HepG2 (cell line): Measurements from ENCODE around the gene LRRC28. TPM values are rescaled to one million over a fixed set of nuclear protein-coding genes. Genes with fewer than 3 reads are reported as not detected.
A peak's percentile ranks its signal among the peaks of the same experiment; 100 is the strongest.

Experiments
- EEA1 ChIP-seq: sonication (generic); formaldehyde crosslinking; IDR thresholded peaks from 2 replicates; pipeline ENCODE4 v1.5.1; 2020; ENCODE audit warnings: mild to moderate bottlenecking, missing genetic modification reagents, borderline replicate concordance
- MAFK ChIP-seq, 2 experiments: IDR thresholded peaks in 1 of 2; conservative IDR thresholded peaks in 1 of 2; 2 replicates each; pipeline ENCODE4 v1.6.1; 2011; ENCODE audit warnings: improper control_type of control experiment in 2 of 2, low read length in 2 of 2
- MATR3 ChIP-seq: sonication (generic); formaldehyde crosslinking; IDR thresholded peaks from 2 replicates; pipeline ENCODE4 v1.4.0; 2020; ENCODE audit warnings: missing genetic modification reagents
- NCOA1 ChIP-seq: sonication (generic); formaldehyde crosslinking; IDR thresholded peaks from 2 replicates; pipeline ENCODE4 v1.9.0; 2021; ENCODE audit warnings: missing genetic modification reagents
- NFE2L1 ChIP-seq: sonication (generic); formaldehyde crosslinking; IDR thresholded peaks from 2 replicates; pipeline ENCODE4 v1.4.0; 2020; ENCODE audit warnings: missing genetic modification reagents, mild to moderate bottlenecking, borderline replicate concordance
- NFIB ChIP-seq: sonication (generic); formaldehyde crosslinking; IDR thresholded peaks from 2 replicates; pipeline ENCODE4 v1.9.0; 2021; ENCODE audit warnings: missing genetic modification reagents, mild to moderate bottlenecking, borderline replicate concordance
- NR2F6 ChIP-seq, 2 experiments: IDR thresholded peaks; 2 replicates each; pipeline ENCODE4 v1.6.1; 2016; ENCODE audit warnings: antibody characterized with exemption in 1 of 2, mild to moderate bottlenecking in 1 of 2
- POLR2G ChIP-seq: fragments of 200-400 bp; formaldehyde crosslinking; IDR thresholded peaks from 2 replicates; pipeline ENCODE4 v1.6.1; 2018; ENCODE audit warnings: mild to moderate bottlenecking, low read depth, low read length, moderate library complexity
- PPARG ChIP-seq: conservative IDR thresholded peaks from 2 replicates; pipeline ENCODE4 v1.6.1; 2016; ENCODE audit warnings: missing biosample characterization, missing genetic modification reagents
- PTBP1 ChIP-seq: fragments of 200-400 bp; formaldehyde crosslinking; IDR thresholded peaks from 2 replicates; pipeline ENCODE4 v1.6.1; 2018; ENCODE audit warnings: low read length, low read depth; ENCODE audit not compliant: poor library complexity, severe bottlenecking
- RELA ChIP-seq: sonication (generic); formaldehyde crosslinking; IDR thresholded peaks from 2 replicates; pipeline ENCODE4 v1.4.0; 2020; ENCODE audit warnings: missing genetic modification reagents
- RFXAP ChIP-seq: sonication (generic); formaldehyde crosslinking; IDR thresholded peaks from 2 replicates; pipeline ENCODE4 v1.4.0; 2020; ENCODE audit warnings: missing genetic modification reagents, borderline replicate concordance
- RXRB ChIP-seq: IDR thresholded peaks from 2 replicates; pipeline ENCODE4 v1.6.1; 2016; ENCODE audit warnings: borderline replicate concordance, missing genetic modification reagents, missing compliant biosample characterization
- SALL2 ChIP-seq: sonication (generic); formaldehyde crosslinking; IDR thresholded peaks from 2 replicates; pipeline ENCODE4 v1.8.1; 2023; ENCODE audit warnings: mild to moderate bottlenecking, missing genetic modification reagents, inconsistent platforms
- STAT5B ChIP-seq: sonication (generic); formaldehyde crosslinking; IDR thresholded peaks from 2 replicates; pipeline ENCODE4 v1.4.0; 2020; ENCODE audit warnings: missing genetic modification reagents
- TMF1 ChIP-seq: sonication (generic); formaldehyde crosslinking; IDR thresholded peaks from 2 replicates; pipeline ENCODE4 v1.8.1; 2022; ENCODE audit warnings: low read depth, missing genetic modification reagents
- ZKSCAN1 ChIP-seq: fragments of 150-350 bp; IDR thresholded peaks from 2 replicates; pipeline ENCODE4 v1.6.1; 2014; ENCODE audit warnings: low read length
- ZKSCAN8 ChIP-seq: IDR thresholded peaks from 2 replicates; pipeline ENCODE4 v1.6.1; 2016; ENCODE audit warnings: borderline replicate concordance, missing genetic modification reagents, missing compliant biosample characterization
- ZNF761 ChIP-seq: sonication (generic); formaldehyde crosslinking; conservative IDR thresholded peaks from 2 replicates; pipeline ENCODE4 v1.4.0; 2020; ENCODE audit warnings: mild to moderate bottlenecking, missing genetic modification reagents
- ZSCAN22 ChIP-seq: sonication (generic); formaldehyde crosslinking; IDR thresholded peaks from 2 replicates; pipeline ENCODE4 v1.4.0; 2020; ENCODE audit warnings: mild to moderate bottlenecking, missing genetic modification reagents
- polyA plus RNA-seq, 8 experiments: library from polyadenylated mRNA; depleted of rRNA in 3 of 8; stranded (reverse) in 7 of 8; unstranded in 1 of 8; fragments of >200 nt; fragmentation: Illumina TruSeq in 4 of 8; extraction: Trizol in 4 of 8; gene quantifications; 2 replicates each; pipeline versions ENCODE4 v1.2.1 to v1.2.3, GENCODE V29; 2011 to 2016; ENCODE audit warnings: low read depth in 4 of 8, missing spikeins in 1 of 8, mixed read lengths in 1 of 8; ENCODE audit not compliant: insufficient read depth in 1 of 8
- total RNA-seq, 5 experiments: library from RNA; depleted of rRNA; stranded (reverse); fragments of >200 nt; fragmentation: Illumina TruSeq; extraction: Trizol; gene quantifications; 2 replicates each; pipeline ENCODE4 v1.2.3, GENCODE V29; 2016; ENCODE audit warnings: low read depth in 1 of 5
- TF ChIP-seq, protein P1 (sequence below): sonication (generic); formaldehyde crosslinking; IDR thresholded peaks from 2 replicates; pipeline ENCODE4 v1.5.0; 2020; ENCODE audit warnings: missing genetic modification reagents
- TF ChIP-seq, protein P2 (sequence below): sonication (generic); formaldehyde crosslinking; IDR thresholded peaks from 2 replicates; pipeline ENCODE4 v1.8.0; 2023; ENCODE audit warnings: mild to moderate bottlenecking, missing genetic modification reagents
- TF ChIP-seq, protein P3 (sequence below): sonication (generic); formaldehyde crosslinking; IDR thresholded peaks from 2 replicates; pipeline ENCODE4 v1.5.0; 2020; ENCODE audit warnings: missing genetic modification reagents
- TF ChIP-seq, protein P4 (sequence below): sonication (generic); formaldehyde crosslinking; IDR thresholded peaks from 2 replicates; pipeline ENCODE4 v1.5.0; 2020; ENCODE audit warnings: mild to moderate bottlenecking, missing genetic modification reagents
- TF ChIP-seq, protein P5 (sequence below): sonication (generic); formaldehyde crosslinking; IDR thresholded peaks from 2 replicates; pipeline ENCODE4 v1.5.0; 2020; ENCODE audit warnings: missing genetic modification reagents

LRRC28 gene
- total and polyA plus RNA-seq, 2 of the 13 experiments (the other 11 are each of a cell fraction or from before 2014, with no cell fraction given), result 17.5 to 21.3 TPM

DNA sequence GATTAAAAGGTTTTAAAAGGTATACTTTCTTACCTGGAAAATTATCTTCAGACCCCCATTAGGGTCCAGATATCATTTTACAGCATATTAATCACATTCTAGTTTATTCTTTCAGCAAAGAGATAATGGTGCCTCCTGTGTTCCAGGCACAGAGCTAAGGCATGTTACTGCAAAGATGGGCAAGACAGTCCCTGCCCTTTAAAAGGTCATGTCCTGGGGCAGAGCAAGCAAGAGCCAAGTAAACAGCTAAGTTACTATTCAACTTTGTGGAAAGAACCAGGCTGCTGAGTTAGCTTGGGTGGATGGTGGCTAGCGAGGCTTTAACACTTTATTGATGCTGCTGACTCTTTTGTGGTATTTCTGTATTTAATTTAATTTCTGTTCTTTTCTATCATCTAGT lies 75.0 kb downstream of the LRRC28 start (continued):
- TF ChIP-seq RFXAP, result no peak
- no peak for TF ChIP-seq EEA1 (CRISPR knock-in tag)
- TF ChIP-seq TMF1 (CRISPR knock-in tag), result no peak
- TF ChIP-seq, protein P1, sequence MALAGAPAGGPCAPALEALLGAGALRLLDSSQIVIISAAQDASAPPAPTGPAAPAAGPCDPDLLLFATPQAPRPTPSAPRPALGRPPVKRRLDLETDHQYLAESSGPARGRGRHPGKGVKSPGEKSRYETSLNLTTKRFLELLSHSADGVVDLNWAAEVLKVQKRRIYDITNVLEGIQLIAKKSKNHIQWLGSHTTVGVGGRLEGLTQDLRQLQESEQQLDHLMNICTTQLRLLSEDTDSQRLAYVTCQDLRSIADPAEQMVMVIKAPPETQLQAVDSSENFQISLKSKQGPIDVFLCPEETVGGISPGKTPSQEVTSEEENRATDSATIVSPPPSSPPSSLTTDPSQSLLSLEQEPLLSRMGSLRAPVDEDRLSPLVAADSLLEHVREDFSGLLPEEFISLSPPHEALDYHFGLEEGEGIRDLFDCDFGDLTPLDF, result no peak
- no peak for TF ChIP-seq SALL2
- TF ChIP-seq STAT5B, result no peak
- 0 out of 2 replicates have a peak, but pooled peaks have one; percentile 31 for TF ChIP-seq ZKSCAN8 (CRISPR knock-in tag)
- TF ChIP-seq PPARG, result 0 out of 2 replicates have a peak, but pooled peaks have one; percentile 33
- no peak for TF ChIP-seq NFE2L1
- TF ChIP-seq MAFK (conservative IDR thresholded peaks at IDR 0.05 in 1 of 2, IDR thresholded peaks at IDR 0.05 in 1 of 2; ENCODE audit: low read length in 2 of 2), result no peak
- TF ChIP-seq ZSCAN22 (CRISPR knock-in tag), result no peak
- TF ChIP-seq POLR2G, result no peak
- no peak for TF ChIP-seq ZKSCAN1
- TF ChIP-seq RELA (CRISPR knock-in tag), result no peak
- no peak for TF ChIP-seq ZNF761
- TF ChIP-seq, protein P2, sequence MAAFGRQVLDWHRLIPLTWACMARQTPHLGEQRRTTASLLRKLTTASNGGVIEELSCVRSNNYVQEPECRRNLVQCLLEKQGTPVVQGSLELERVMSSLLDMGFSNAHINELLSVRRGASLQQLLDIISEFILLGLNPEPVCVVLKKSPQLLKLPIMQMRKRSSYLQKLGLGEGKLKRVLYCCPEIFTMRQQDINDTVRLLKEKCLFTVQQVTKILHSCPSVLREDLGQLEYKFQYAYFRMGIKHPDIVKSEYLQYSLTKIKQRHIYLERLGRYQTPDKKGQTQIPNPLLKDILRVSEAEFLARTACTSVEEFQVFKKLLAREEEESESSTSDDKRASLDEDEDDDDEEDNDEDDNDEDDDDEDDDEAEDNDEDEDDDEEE (CRISPR knock-in tag), result no peak
- peak; percentile 90 for TF ChIP-seq RXRB (CRISPR knock-in tag)
- TF ChIP-seq MATR3 (CRISPR knock-in tag), result no peak
- TF ChIP-seq, protein P3, sequence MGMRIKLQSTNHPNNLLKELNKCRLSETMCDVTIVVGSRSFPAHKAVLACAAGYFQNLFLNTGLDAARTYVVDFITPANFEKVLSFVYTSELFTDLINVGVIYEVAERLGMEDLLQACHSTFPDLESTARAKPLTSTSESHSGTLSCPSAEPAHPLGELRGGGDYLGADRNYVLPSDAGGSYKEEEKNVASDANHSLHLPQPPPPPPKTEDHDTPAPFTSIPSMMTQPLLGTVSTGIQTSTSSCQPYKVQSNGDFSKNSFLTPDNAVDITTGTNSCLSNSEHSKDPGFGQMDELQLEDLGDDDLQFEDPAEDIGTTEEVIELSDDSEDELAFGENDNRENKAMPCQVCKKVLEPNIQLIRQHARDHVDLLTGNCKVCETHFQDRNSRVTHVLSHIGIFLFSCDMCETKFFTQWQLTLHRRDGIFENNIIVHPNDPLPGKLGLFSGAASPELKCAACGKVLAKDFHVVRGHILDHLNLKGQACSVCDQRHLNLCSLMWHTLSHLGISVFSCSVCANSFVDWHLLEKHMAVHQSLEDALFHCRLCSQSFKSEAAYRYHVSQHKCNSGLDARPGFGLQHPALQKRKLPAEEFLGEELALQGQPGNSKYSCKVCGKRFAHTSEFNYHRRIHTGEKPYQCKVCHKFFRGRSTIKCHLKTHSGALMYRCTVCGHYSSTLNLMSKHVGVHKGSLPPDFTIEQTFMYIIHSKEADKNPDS (CRISPR knock-in tag), result no peak
- TF ChIP-seq NCOA1 (CRISPR knock-in tag), result no peak
- TF ChIP-seq, protein P4, sequence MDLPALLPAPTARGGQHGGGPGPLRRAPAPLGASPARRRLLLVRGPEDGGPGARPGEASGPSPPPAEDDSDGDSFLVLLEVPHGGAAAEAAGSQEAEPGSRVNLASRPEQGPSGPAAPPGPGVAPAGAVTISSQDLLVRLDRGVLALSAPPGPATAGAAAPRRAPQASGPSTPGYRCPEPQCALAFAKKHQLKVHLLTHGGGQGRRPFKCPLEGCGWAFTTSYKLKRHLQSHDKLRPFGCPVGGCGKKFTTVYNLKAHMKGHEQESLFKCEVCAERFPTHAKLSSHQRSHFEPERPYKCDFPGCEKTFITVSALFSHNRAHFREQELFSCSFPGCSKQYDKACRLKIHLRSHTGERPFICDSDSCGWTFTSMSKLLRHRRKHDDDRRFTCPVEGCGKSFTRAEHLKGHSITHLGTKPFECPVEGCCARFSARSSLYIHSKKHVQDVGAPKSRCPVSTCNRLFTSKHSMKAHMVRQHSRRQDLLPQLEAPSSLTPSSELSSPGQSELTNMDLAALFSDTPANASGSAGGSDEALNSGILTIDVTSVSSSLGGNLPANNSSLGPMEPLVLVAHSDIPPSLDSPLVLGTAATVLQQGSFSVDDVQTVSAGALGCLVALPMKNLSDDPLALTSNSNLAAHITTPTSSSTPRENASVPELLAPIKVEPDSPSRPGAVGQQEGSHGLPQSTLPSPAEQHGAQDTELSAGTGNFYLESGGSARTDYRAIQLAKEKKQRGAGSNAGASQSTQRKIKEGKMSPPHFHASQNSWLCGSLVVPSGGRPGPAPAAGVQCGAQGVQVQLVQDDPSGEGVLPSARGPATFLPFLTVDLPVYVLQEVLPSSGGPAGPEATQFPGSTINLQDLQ (CRISPR knock-in tag), result no peak
- TF ChIP-seq NFIB (CRISPR knock-in tag), result no peak
- no peak for TF ChIP-seq PTBP1
- TF ChIP-seq, protein P5, sequence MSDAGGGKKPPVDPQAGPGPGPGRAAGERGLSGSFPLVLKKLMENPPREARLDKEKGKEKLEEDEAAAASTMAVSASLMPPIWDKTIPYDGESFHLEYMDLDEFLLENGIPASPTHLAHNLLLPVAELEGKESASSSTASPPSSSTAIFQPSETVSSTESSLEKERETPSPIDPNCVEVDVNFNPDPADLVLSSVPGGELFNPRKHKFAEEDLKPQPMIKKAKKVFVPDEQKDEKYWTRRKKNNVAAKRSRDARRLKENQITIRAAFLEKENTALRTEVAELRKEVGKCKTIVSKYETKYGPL (CRISPR knock-in tag), result no peak
- peak; percentile 96 for TF ChIP-seq NR2F6 (IDR thresholded peaks at IDR 0.05)
- peak; percentile 98 for TF ChIP-seq NR2F6 (CRISPR knock-in tag; IDR thresholded peaks at IDR 0.05)
